Measurements from ENCODE around the gene MFSD12. TPM values are rescaled to one million over a fixed set of nuclear protein-coding genes. Genes with fewer than 3 reads are reported as not detected.

The MFSD12 gene
- total and polyA plus RNA-seq, 2 of the 8 experiments (the other 6 are each of a cell fraction or from before 2014, with no cell fraction given), result 59.6 to 71.3 TPM

- H3K4me3 ChIP-seq (ENCODE audit: extremely low read depth in 1 of 4, insufficient read depth in 2 of 4, low read depth in 3 of 4, low read length in 4 of 4), result no peak overlapping the region
- peaks cover 6% of the 10 kb centered on the region; the same call in 1 of the 2 replicates for H3K23me2 ChIP-seq (ENCODE audit: low read depth, low read length)
- no peak overlapping the region for H3K4ac ChIP-seq (replicated peaks; ENCODE audit: insufficient read length, low read depth, low read length)
- H2AFZ ChIP-seq (ENCODE audit: low read length), result no peak overlapping the region
- H3K79me2 ChIP-seq (ENCODE audit: control insufficient read depth in 1 of 2, insufficient read depth in 2 of 2, low read length in 2 of 2), result peaks cover 0 to 21% of the 10 kb centered on the region in 2 experiments; a peak in 3 of 4 replicates
- H3K56ac ChIP-seq (replicated peaks; ENCODE audit: insufficient read length, low read depth, low read length), result no peak overlapping the region
- no peaks in the 10 kb centered on the region for H3K9me3 ChIP-seq (ENCODE audit: insufficient read depth in 2 of 2, low read depth in 1 of 2, low read length in 1 of 2)
- no peak overlapping the region for H3K18ac ChIP-seq (ENCODE audit: extremely low read depth, low read length)
- no peak overlapping the region for H2BK5ac ChIP-seq (ENCODE audit: low read depth, low read length)
- ChIA-PET POLR2A (ENCODE audit: partially characterized antibody) (interaction anchor here (0.9 to 4.3 kb wide), 2 partner anchors 13 to 15 kb away, joined by 4 to 30 read pairs; partner anchors contain the start of gene TEKTIP1), CTCF (ENCODE audit: partially characterized antibody) (interaction anchor here (0.5 to 1.6 kb wide), 4 partner anchors 9 to 49 kb away, joined by 3 to 5 read pairs (median 3); no protein-coding TSS in a partner anchor)
- WGBS, 2 experiments (ENCODE audit: extremely low coverage in 1 of 2, insufficient coverage in 1 of 2, insufficient read length in 1 of 2, insufficient replicate concordance in 2 of 2, low coverage in 1 of 2, low lambda C conversion rate in 2 of 2, missing lambda C conversion rate in 1 of 2), result 92% methylated on average over 30 of the region's 33 CpGs; no CpG with 5 or more reads in 1 of the 2 experiments
- H2BK12ac ChIP-seq (ENCODE audit: low read depth, low read length), result no peak overlapping the region
- DNase-seq (ENCODE audit: low read depth in 1 of 2, low spot score in 2 of 2), result no peak
- no peaks in the 10 kb centered on the region for H3K27me3 ChIP-seq (replicated peaks in 1 of 4; ENCODE audit: control insufficient read depth in 3 of 4, extremely low read depth in 1 of 4, insufficient read depth in 3 of 4, low read length in 3 of 4)
- H4K20me1 ChIP-seq (replicated peaks in 1 of 2; ENCODE audit: control insufficient read depth in 1 of 2, insufficient read depth in 2 of 2, low read length in 2 of 2), result peaks cover 0 to 16% of the 10 kb centered on the region in 2 experiments
- no peak overlapping the region for H3K23ac ChIP-seq (ENCODE audit: insufficient read length)
- H3K9ac ChIP-seq (replicated peaks in 1 of 4; ENCODE audit: extremely low read depth in 1 of 4, low read depth in 3 of 4, low read length in 3 of 4), result no peak overlapping the region
- H3K4me2 ChIP-seq (ENCODE audit: insufficient read depth in 1 of 2, low read depth in 2 of 2, low read length in 2 of 2), result no peak overlapping the region
- H2BK15ac ChIP-seq (ENCODE audit: low read length), result no peak overlapping the region
- no peak overlapping the region for H4K91ac ChIP-seq (replicated peaks; ENCODE audit: insufficient read length, low read length)
- no peak overlapping the region for H4K8ac ChIP-seq (ENCODE audit: extremely low read depth, insufficient read depth, low read length)
- H3K4me1 ChIP-seq (replicated peaks in 1 of 4; ENCODE audit: control insufficient read depth in 3 of 4, insufficient read depth in 4 of 4, low read length in 3 of 4), result peaks cover 0 to 17% (median 7%) of the 10 kb centered on the region in 4 experiments; a peak in 6 of 7 replicates
- no peak overlapping the region for H2AK5ac ChIP-seq (ENCODE audit: low read depth, low read length)
- no peak for FAIRE-seq
- H3K14ac ChIP-seq (ENCODE audit: insufficient read length), result no peak overlapping the region
- H4K5ac ChIP-seq (ENCODE audit: insufficient read length, low read depth, low read length), result no peak overlapping the region
- no peak overlapping the region for H2BK120ac ChIP-seq (replicated peaks; ENCODE audit: low read depth, low read length)
- H3K79me1 ChIP-seq (ENCODE audit: low read depth, low read length), result no peaks in the 10 kb centered on the region; the same call in 1 of the 2 replicates
- no peak overlapping the region for H3K27ac ChIP-seq (ENCODE audit: low read depth, low read length)
- peaks cover 0 to 11% (median 3%) of the 10 kb centered on the region in 4 experiments; a peak in 4 of 8 replicates for H3K36me3 ChIP-seq (ENCODE audit: control insufficient read depth in 2 of 4, insufficient read depth in 4 of 4, low read length in 3 of 4)
- H2BK20ac ChIP-seq (ENCODE audit: low read length), result no peak overlapping the region
- TF ChIP-seq HDAC6 (IDR thresholded peaks at IDR 0.05; ENCODE audit: low read depth, low read length), result no peak
- no peak for TF ChIP-seq RAD21 (IDR thresholded peaks at IDR 0.05 in 1 of 2, conservative IDR thresholded peaks at IDR 0.05 in 1 of 2; ENCODE audit: low read depth in 2 of 2, low read length in 2 of 2)
- TF ChIP-seq CREB1 (IDR thresholded peaks at IDR 0.05), result no peak
- TF ChIP-seq CTCF (IDR thresholded peaks at IDR 0.05; ENCODE audit: control extremely low read depth in 1 of 3, insufficient read depth in 1 of 3, low read depth in 1 of 3, low read length in 3 of 3), result no peak
- no peak for TF ChIP-seq CBX8 (IDR thresholded peaks at IDR 0.05; ENCODE audit: borderline replicate concordance, low read depth, low read length)
- TF ChIP-seq CTBP2 (IDR thresholded peaks at IDR 0.05; ENCODE audit: borderline replicate concordance, insufficient read depth, insufficient read length, low read length), result no peak
- no peak for TF ChIP-seq SP2 (IDR thresholded peaks at IDR 0.05; ENCODE audit: low read length)
- no peak for TF ChIP-seq SRF (IDR thresholded peaks at IDR 0.05; ENCODE audit: low read depth, low read length)
- no peak for TF ChIP-seq TCF12 (IDR thresholded peaks at IDR 0.05; ENCODE audit: low read depth, low read length)
Observed at GRCh38 chr19:3524078-3524842, 33.1 kb downstream of the MFSD12 start.

Measured in H1 (cell line).